Skeletal muscle tissue (tissue), 4 donors: ENCODE measurements around the gene MAGEB1. TPM values are rescaled to one million over a fixed set of nuclear protein-coding genes. Genes with fewer than 3 reads are reported as not detected.

Source experiments
- H3K27ac ChIP-seq: one replicate; pipeline ENCODE4 v1.7.0; 2013; ENCODE audit warnings: mild to moderate bottlenecking, low read depth, low read length, inconsistent platforms
- H3K27me3 ChIP-seq, 3 donors: one replicate each; pipeline ENCODE4 v1.7.0; 2013; ENCODE audit warnings: low read length in 3 of 3; ENCODE audit not compliant: control insufficient read depth in 3 of 3, insufficient read depth in 3 of 3
- H3K36me3 ChIP-seq, 3 donors: one replicate each; pipeline ENCODE4 v1.7.0; 2013; ENCODE audit warnings: low read length in 3 of 3; ENCODE audit not compliant: control insufficient read depth in 3 of 3, insufficient read depth in 3 of 3
- H3K4me1 ChIP-seq, 3 donors: one replicate each; pipeline ENCODE4 v1.7.0; 2013; ENCODE audit warnings: low read length in 3 of 3, mild to moderate bottlenecking in 3 of 3; ENCODE audit not compliant: control insufficient read depth in 3 of 3, insufficient read depth in 3 of 3
- H3K4me3 ChIP-seq, 3 donors: one replicate each; pipeline ENCODE4 v1.7.0; 2013; ENCODE audit warnings: low read length in 3 of 3
- H3K9ac ChIP-seq, 3 donors: one replicate each; pipeline ENCODE4 v1.7.0; 2013; ENCODE audit warnings: low read length in 3 of 3, mild to moderate bottlenecking in 3 of 3, moderate library complexity in 2 of 3, low read depth in 1 of 3
- H3K9me3 ChIP-seq, 3 donors: one replicate each; pipeline ENCODE4 v1.7.0; 2013; ENCODE audit warnings: low read length in 3 of 3; ENCODE audit not compliant: control insufficient read depth in 3 of 3
- total RNA-seq: library from RNA; depleted of rRNA; stranded (reverse); fragments of >200 nt; gene quantifications from one replicate; pipeline ENCODE4 v1.2.3, GENCODE V29; 2014
- donor health status: Osteomylitis.

The MAGEB1 gene
- total RNA-seq = not detected

GRCh38 chrX:30246769-30247489 is at the start of gene MAGEB1:
Gene MAGEB1 (plus strand): TSS chrX:30247146. CDS start chrX:30250494, 3,348 bp downstream.
- Histone ChIP-seq H3K27me3 (no peaks in the 10 kb centered on the region), H3K27ac (no peak within 1 kb of the TSS), H3K9ac (no peak within 1 kb of the TSS), H3K4me1 (no peaks in the 10 kb centered on the region), H3K9me3 (no peaks in the 10 kb centered on the region), H3K36me3 (no peaks in the 10 kb centered on the region), H3K4me3 (no peak within 1 kb of the TSS)

GRCh38 chrX:30212172-30212571 is 34.8 kb upstream of the MAGEB1 start:
- H3K4me1 ChIP-seq = no peaks in the 10 kb centered on the region
- no peak overlapping the region for H3K9ac ChIP-seq
- no peak overlapping the region for H3K4me3 ChIP-seq
- H3K27ac ChIP-seq = no peak overlapping the region
- H3K27me3 ChIP-seq = no peaks in the 10 kb centered on the region
- no peaks in the 10 kb centered on the region for H3K36me3 ChIP-seq
- H3K9me3 ChIP-seq = no peaks in the 10 kb centered on the region

GRCh38 chrX:30215357-30215843 is 31.5 kb upstream of the MAGEB1 start, which contains the start of gene MAGEB2:
Gene MAGEB2 (plus strand): TSS chrX:30215563. CDS start chrX:30218581, 3,018 bp downstream.
- no peaks in the 10 kb centered on the region for H3K36me3 ChIP-seq
- H3K9ac ChIP-seq = no peak within 1 kb of the TSS

GRCh38 chrX:30217465-30217864 is 29.5 kb upstream of the MAGEB1 start:
- H3K27ac ChIP-seq = no peak overlapping the region
- H3K9me3 ChIP-seq = no peaks in the 10 kb centered on the region
- no peaks in the 10 kb centered on the region for H3K27me3 ChIP-seq
- H3K4me1 ChIP-seq = no peaks in the 10 kb centered on the region
- H3K9ac ChIP-seq = no peak overlapping the region
- no peak overlapping the region for H3K4me3 ChIP-seq
- H3K36me3 ChIP-seq = no peaks in the 10 kb centered on the region

More at GRCh38 chrX:30215357-30215843, 31.5 kb upstream of the MAGEB1 start, which contains the start of gene MAGEB2:
- Histone ChIP-seq H3K4me1 (no peaks in the 10 kb centered on the region), H3K9me3 (no peaks in the 10 kb centered on the region), H3K27ac (no peak within 1 kb of the TSS), H3K27me3 (no peaks in the 10 kb centered on the region), H3K4me3 (no peak within 1 kb of the TSS)

GRCh38 chrX:30219372-30219771 is 27.6 kb upstream of the MAGEB1 start:
- H3K4me3 ChIP-seq = no peak overlapping the region
- H3K9ac ChIP-seq = no peak overlapping the region
- H3K27me3 ChIP-seq = no peaks in the 10 kb centered on the region
- no peaks in the 10 kb centered on the region for H3K9me3 ChIP-seq
- H3K27ac ChIP-seq = no peak overlapping the region
- H3K36me3 ChIP-seq = no peaks in the 10 kb centered on the region
- H3K4me1 ChIP-seq = no peaks in the 10 kb centered on the region

GRCh38 chrX:30220661-30221060 is 26.3 kb upstream of the MAGEB1 start:
- no peaks in the 10 kb centered on the region for H3K4me1 ChIP-seq
- H3K4me3 ChIP-seq = no peak overlapping the region

GRCh38 chrX:30224536-30224935 is 22.4 kb upstream of the MAGEB1 start:
- Histone ChIP-seq H3K4me3 (no peak overlapping the region), H3K27me3 (no peaks in the 10 kb centered on the region), H3K9me3 (no peaks in the 10 kb centered on the region), H3K9ac (no peak overlapping the region), H3K27ac (no peak overlapping the region), H3K36me3 (no peaks in the 10 kb centered on the region), H3K4me1 (no peaks in the 10 kb centered on the region)

More at GRCh38 chrX:30220661-30221060, 26.3 kb upstream of the MAGEB1 start:
- no peaks in the 10 kb centered on the region for H3K36me3 ChIP-seq
- H3K9me3 ChIP-seq = no peaks in the 10 kb centered on the region
- H3K27ac ChIP-seq = no peak overlapping the region
- H3K27me3 ChIP-seq = no peaks in the 10 kb centered on the region
- H3K9ac ChIP-seq = no peak overlapping the region

- H3K27me3 ChIP-seq = no peaks in the 10 kb centered on the region
- H3K4me3 ChIP-seq = no peak overlapping the region
- no peaks in the 10 kb centered on the region for H3K9me3 ChIP-seq
- H3K9ac ChIP-seq = no peak overlapping the region
- no peaks in the 10 kb centered on the region for H3K4me1 ChIP-seq
- H3K27ac ChIP-seq = no peak overlapping the region
- no peaks in the 10 kb centered on the region for H3K36me3 ChIP-seq
Measured at GRCh38 chrX:30228526-30228925, 18.4 kb upstream of the MAGEB1 start.

- H3K9me3 ChIP-seq = no peaks in the 10 kb centered on the region
- H3K4me1 ChIP-seq = no peaks in the 10 kb centered on the region
- H3K27ac ChIP-seq = no peak within 1 kb of the TSS
- H3K27me3 ChIP-seq = no peaks in the 10 kb centered on the region
- no peak within 1 kb of the TSS for H3K9ac ChIP-seq
- H3K4me3 ChIP-seq = no peak within 1 kb of the TSS
- H3K36me3 ChIP-seq = no peaks in the 10 kb centered on the region
Measured at GRCh38 chrX:30230395-30230794, 16.6 kb upstream of the MAGEB1 start, which contains the start of gene MAGEB3. Gene MAGEB3 (plus strand): TSS chrX:30230657. CDS start chrX:30235925, 5,268 bp downstream.

- no peak within 1 kb of the TSS for H3K27ac ChIP-seq
- H3K36me3 ChIP-seq = no peaks in the 10 kb centered on the region
- H3K9me3 ChIP-seq = no peaks in the 10 kb centered on the region
- no peaks in the 10 kb centered on the region for H3K4me1 ChIP-seq
- no peak within 1 kb of the TSS for H3K9ac ChIP-seq
- no peak within 1 kb of the TSS for H3K4me3 ChIP-seq
- H3K27me3 ChIP-seq = no peaks in the 10 kb centered on the region
Measured at GRCh38 chrX:30241724-30242415, 5.1 kb upstream of the MAGEB1 start, which contains the start of gene MAGEB4. Gene MAGEB4 (plus strand): TSS chrX:30242000. CDS start chrX:30242136, 136 bp downstream.
